A549 treated with CORT108297 at 1 μM for 4 hours (cell line): ENCODE data around the gene GPR52. TPM values are rescaled to one million over a fixed set of nuclear protein-coding genes. Genes with fewer than 3 reads are reported as not detected.

Experiments
- total RNA-seq: library from RNA; stranded (reverse); fragments of 200-300 nt; extraction: Qiagen RNA extraction; gene quantifications from 5 replicates; pipeline ENCODE4 v1.2.3, GENCODE V29; 2022

The GPR52 gene, protein sequence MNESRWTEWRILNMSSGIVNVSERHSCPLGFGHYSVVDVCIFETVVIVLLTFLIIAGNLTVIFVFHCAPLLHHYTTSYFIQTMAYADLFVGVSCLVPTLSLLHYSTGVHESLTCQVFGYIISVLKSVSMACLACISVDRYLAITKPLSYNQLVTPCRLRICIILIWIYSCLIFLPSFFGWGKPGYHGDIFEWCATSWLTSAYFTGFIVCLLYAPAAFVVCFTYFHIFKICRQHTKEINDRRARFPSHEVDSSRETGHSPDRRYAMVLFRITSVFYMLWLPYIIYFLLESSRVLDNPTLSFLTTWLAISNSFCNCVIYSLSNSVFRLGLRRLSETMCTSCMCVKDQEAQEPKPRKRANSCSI
- not detected in 5 replicates for total RNA-seq

DNA sequence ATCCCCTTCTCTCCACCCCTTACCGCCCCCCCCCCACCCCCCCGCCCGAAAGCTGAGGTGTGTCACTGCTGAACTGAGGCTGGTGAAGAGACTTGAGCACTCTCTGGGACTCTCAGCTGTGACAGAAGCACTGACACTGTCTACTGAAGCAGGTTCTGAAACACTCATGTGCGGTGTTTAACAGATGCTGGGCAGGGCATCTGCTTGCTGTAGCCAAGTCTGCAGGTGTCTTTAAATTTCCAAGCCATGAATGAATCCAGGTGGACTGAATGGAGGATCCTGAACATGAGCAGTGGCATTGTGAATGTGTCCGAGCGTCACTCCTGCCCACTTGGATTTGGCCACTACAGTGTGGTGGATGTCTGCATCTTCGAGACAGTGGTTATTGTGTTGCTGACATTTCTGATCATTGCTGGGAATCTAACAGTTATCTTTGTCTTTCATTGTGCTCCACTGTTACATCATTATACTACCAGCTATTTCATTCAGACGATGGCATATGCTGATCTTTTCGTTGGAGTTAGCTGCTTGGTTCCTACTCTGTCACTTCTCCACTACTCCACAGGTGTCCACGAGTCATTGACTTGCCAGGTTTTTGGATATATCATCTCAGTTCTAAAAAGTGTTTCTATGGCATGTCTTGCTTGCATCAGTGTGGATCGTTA lies at the start of gene GPR52:
TSS of gene GPR52 (plus strand) at position 99 of the 665 bp plus-strand sequence. CDS start at position 247, 148 bp downstream.

